ENCODE measurements around the gene PCP4L1.

Gene PCP4L1

DNA sequence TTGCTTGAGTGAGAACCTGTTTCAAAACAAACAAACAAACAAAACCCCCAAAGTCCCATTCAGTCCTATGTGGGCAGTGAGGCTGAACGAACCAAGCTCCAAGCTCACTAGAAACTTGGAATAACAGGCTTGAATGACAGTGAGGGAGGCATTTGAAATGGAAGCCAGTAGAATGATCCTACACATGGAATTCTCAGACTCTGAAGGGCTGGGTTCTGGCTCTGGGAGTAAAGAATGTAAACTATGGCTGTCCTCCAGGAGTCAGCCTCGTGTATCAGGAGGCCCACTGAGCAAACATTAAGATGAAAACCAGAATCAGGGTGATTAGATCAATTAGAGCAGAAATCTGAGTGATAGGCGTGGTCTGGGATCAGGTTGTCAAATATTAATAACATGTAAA is 14.9 kb downstream of the PCP4L1 start:
- DNase-seq (ENCODE audit: low read depth) = no peak
- TF ChIP-seq, protein P1, sequence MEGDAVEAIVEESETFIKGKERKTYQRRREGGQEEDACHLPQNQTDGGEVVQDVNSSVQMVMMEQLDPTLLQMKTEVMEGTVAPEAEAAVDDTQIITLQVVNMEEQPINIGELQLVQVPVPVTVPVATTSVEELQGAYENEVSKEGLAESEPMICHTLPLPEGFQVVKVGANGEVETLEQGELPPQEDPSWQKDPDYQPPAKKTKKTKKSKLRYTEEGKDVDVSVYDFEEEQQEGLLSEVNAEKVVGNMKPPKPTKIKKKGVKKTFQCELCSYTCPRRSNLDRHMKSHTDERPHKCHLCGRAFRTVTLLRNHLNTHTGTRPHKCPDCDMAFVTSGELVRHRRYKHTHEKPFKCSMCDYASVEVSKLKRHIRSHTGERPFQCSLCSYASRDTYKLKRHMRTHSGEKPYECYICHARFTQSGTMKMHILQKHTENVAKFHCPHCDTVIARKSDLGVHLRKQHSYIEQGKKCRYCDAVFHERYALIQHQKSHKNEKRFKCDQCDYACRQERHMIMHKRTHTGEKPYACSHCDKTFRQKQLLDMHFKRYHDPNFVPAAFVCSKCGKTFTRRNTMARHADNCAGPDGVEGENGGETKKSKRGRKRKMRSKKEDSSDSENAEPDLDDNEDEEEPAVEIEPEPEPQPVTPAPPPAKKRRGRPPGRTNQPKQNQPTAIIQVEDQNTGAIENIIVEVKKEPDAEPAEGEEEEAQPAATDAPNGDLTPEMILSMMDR (IDR thresholded peaks at IDR 0.05; ENCODE audit: insufficient read depth, low read depth, low read length, missing control alignments) = no peak
- H3K4me3 ChIP-seq (ENCODE audit: low read depth, low read length) = no peak overlapping the region

DNA sequence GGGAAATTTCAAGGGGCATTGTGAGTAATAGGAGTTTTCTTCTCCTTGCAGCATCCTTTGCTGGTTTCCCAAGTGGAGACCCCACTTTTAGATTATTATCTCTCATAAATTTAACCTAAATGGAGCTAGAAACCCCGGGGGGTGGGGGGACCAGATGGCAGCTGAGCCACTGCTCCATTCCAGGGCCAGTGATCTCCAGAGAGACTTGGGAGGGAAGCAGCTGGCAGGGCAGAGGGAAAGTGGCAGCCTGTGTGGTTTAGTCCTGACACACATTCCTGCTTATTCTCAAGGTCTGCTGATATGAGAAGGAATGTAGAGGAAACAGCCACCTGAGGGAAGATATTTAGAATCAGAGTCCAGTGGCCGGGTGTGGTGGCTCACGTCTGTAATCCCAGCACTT is 16.3 kb downstream of the PCP4L1 start:
- no peak overlapping the region for H3K4me3 ChIP-seq (ENCODE audit: low read depth, low read length)
- TF ChIP-seq, protein P1 (IDR thresholded peaks at IDR 0.05; ENCODE audit: insufficient read depth, low read depth, low read length, missing control alignments) = no peak
- no peak for DNase-seq (ENCODE audit: low read depth)

DNA sequence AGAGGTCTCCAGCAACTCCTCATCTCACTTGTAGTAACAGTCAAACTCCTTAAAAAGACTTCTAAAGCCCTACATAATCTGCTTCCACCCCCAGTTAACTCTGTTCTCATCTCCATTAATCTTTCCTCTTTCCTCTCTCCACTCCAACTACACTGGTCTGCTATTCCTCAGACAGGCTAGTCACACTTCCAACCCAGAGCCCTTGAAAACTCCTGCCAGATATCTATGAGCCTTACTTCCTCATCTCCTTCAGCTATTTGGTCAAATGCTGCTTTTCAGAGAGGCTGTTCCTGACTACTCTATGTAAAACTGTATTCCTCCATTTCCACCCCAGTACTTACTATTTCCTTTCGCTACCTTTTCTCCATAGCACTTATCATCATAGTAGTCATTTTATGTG is 24.4 kb downstream of the PCP4L1 start:
- TF ChIP-seq, protein P1 (IDR thresholded peaks at IDR 0.05; ENCODE audit: insufficient read depth, low read depth, low read length, missing control alignments) = no peak
- no peak for DNase-seq (ENCODE audit: low read depth)
- no peak overlapping the region for H3K4me3 ChIP-seq (ENCODE audit: low read depth, low read length)

DNA sequence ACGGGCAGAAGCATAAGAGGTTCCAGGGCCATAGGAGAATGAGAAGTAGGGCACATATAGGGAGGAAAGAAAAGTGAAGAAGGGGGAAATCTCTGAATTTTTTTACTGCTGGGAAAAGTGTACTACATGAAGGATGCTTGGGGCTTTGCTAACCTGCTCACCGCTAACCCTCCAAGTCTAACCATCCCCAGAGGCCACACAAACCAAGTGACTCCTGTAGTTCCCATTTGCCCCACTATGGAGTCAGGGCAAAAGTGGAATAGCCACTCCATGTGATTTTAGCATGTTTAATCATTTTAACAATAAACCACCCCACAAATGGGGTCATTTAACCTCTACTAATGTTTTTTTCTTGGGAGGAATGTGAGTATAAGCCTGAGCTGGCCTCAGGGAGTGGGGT is 26.6 kb downstream of the PCP4L1 start:
- no peak for DNase-seq (ENCODE audit: low read depth)
- TF ChIP-seq, protein P1 (IDR thresholded peaks at IDR 0.05; ENCODE audit: insufficient read depth, low read depth, low read length, missing control alignments) = no peak
- no peak overlapping the region for H3K4me3 ChIP-seq (ENCODE audit: low read depth, low read length)

DNA sequence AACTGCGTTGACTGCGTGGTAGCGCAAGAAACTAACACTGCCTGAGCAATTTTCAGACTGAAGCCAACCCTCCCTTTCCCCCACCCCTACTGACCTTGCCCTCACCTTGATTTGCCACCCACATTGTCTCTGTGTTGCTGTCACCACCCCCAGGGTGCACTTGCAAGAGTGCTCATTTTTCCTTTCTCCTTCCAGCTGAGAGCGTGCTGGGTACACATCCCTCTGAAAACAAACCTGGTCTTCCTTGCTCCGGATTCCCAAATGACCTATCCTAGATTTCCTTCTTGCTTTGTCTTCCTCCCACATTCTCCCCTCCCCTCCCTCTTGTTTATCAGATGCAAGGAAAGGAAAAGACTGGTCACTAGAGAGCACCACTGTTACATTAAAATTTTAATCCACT is 27.0 kb downstream of the PCP4L1 start:
- no peak for DNase-seq (ENCODE audit: low read depth)
- H3K4me3 ChIP-seq (ENCODE audit: low read depth, low read length) = no peak overlapping the region
- TF ChIP-seq, protein P1 (IDR thresholded peaks at IDR 0.05; ENCODE audit: insufficient read depth, low read depth, low read length, missing control alignments) = no peak

DNA sequence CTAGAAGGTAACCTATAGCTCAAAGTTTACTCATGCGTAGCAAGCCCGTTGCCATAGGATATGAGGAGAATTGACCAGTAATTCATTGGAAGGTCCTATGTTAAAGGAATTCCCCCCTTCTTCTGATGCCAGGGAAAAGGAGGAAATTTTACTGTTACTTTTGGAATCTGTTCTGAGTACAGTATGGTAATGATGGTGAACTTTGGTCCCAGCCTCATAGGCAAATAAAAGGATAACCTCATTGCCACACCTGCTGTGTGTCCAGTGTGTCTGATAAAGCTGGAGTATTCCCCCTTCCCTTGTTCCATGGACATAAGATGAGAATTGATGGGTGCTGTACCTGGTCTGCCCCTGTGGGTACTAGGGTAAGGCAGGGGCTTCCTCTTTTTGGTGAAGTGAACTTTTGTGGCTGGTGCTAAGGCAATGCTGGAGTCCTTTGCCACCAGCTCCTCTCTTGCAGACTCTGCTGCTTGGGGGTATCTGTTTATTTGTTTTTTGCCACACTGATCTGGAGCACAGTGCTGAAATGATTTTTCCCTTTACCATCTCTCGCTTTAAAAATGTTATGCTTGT is 29.0 kb downstream of the PCP4L1 start:
- TF ChIP-seq, protein P1 (IDR thresholded peaks at IDR 0.05; ENCODE audit: insufficient read depth, low read depth, low read length, missing control alignments) = no peak
- H3K4me3 ChIP-seq (ENCODE audit: low read depth, low read length) = no peak overlapping the region
- no peak for DNase-seq (ENCODE audit: low read depth)

DNA sequence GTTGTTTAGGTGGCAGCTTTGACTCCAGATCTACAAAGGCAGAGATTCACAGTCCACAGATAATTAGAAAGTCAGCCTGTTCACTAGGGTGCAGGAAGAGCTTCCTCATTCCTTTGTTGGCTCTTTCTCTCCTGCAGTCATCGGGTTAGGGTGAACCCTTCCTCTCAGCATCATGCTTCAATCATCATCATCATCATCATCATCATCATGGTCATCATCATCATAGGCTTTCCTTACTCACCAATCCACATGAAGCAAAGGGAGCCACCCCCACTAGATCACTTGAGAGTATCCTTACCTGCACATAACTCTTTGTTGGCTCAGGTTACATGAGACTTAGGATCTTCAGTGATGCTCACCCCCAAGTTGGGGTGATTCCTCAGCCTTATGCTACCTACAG is 32.2 kb downstream of the PCP4L1 start:
- DNase-seq (ENCODE audit: low read depth) = no peak
- H3K4me3 ChIP-seq (ENCODE audit: low read depth, low read length) = no peak overlapping the region
- TF ChIP-seq, protein P1 (IDR thresholded peaks at IDR 0.05; ENCODE audit: insufficient read depth, low read depth, low read length, missing control alignments) = no peak
